Activated CD4-positive, alpha-beta T cell treated with anti-CD3 and anti-CD28 coated beads for 36 hours (primary cell): Measurements from ENCODE around the gene CDYL2. TPM values are rescaled to one million over a fixed set of nuclear protein-coding genes. Genes with fewer than 3 reads are reported as not detected.
"Not testable (repeated sequence)": the region's sequence is repeated elsewhere in the genome, so short reads cannot be mapped to it uniquely, and the experiment has no call there.

Source experiments
- ATAC-seq: fragments of 200-7000 bp; cut with Tn5 transposase; one replicate; pipeline ENCODE4 v1.10.0; 2021; ENCODE audit warnings: mild to moderate bottlenecking, moderate library complexity
- CTCF ChIA-PET: fragments of 350-600 bp; sonication (Branson Sonifier 250); formaldehyde crosslinking; loops from one replicate; lab custom pipeline; 2021; ENCODE audit warnings: antibody characterized with exemption; lab: Charles Lee
- POLR2A ChIA-PET: fragments of 350-600 bp; sonication (Branson Sonifier 250); formaldehyde crosslinking; loops from one replicate; lab custom pipeline; 2021; ENCODE audit warnings: antibody characterized with exemption, inconsistent platforms; lab: Charles Lee
- DNase-seq: peaks from one replicate; pipeline ENCODE4 v3.0.0-alpha.2; 2020
- H3K27ac Mint-ChIP-seq: one replicate; pipeline ENCODE4 v1.8.0; 2021; ENCODE audit warnings: mixed read lengths
- H3K27me3 Mint-ChIP-seq: one replicate; pipeline ENCODE4 v1.8.0; 2021; ENCODE audit warnings: mixed read lengths
- H3K36me3 Mint-ChIP-seq: one replicate; pipeline ENCODE4 v1.8.0; 2021; ENCODE audit warnings: low read depth, mixed read lengths
- H3K4me1 Mint-ChIP-seq: one replicate; pipeline ENCODE4 v1.8.0; 2021; ENCODE audit warnings: mixed read lengths
- H3K4me3 Mint-ChIP-seq: one replicate; pipeline ENCODE4 v1.8.0; 2021; ENCODE audit warnings: mild to moderate bottlenecking, moderate library complexity, mixed read lengths
- H3K9me3 Mint-ChIP-seq: one replicate; pipeline ENCODE4 v1.8.0; 2021; ENCODE audit warnings: low read depth, mixed read lengths
- intact Hi-C, 2 experiments: fragments of 100-400 bp; cut with DNase I in 1 of 2; cut with micrococcal nuclease in 1 of 2; formaldehyde crosslinking; loops; one replicate each; pipeline versions ENCODE4 v1.14.2 to v1.15.1; 2022 to 2024; cut with DNase I, micrococcal nuclease
- total RNA-seq, 2 experiments: library from RNA; stranded (reverse); gene quantifications; one replicate each; pipeline ENCODE4 v1.2.3, GENCODE V29; 2021

CDYL2 gene
- total RNA-seq, 2 experiments from 2014 or later = 17.6 to 21.5 TPM

GRCh38 chr16:80655751-80656150, 148.6 kb downstream of the CDYL2 start:
- DNase-seq = no peak
- ChIA-PET POLR2A (no interaction called here), CTCF (interaction anchor here (0.7 to 1.2 kb wide), 2 partner anchors 20 to 231 kb away, joined by 4 to 5 read pairs; no protein-coding TSS in a partner anchor)
- peaks cover 8% of the 10 kb centered on the region for H3K36me3 Mint-ChIP-seq
- peaks cover 27% of the 10 kb centered on the region for H3K4me1 Mint-ChIP-seq
- H3K9me3 Mint-ChIP-seq = peaks cover 10% of the 10 kb centered on the region
- peak overlapping the region; percentile 87 for H3K27ac Mint-ChIP-seq
- ATAC-seq = no peak
- H3K27me3 Mint-ChIP-seq = no peaks in the 10 kb centered on the region
- intact Hi-C loops = loop anchor here (1.0 to 5.0 kb wide), 5 partner anchors 75 to 152 kb away; no protein-coding TSS in a partner anchor
- no peak overlapping the region for H3K4me3 Mint-ChIP-seq

GRCh38 chr16:80654094-80654862, 150.1 kb downstream of the CDYL2 start:
- Mint-ChIP-seq H3K9me3 (peaks cover 5% of the 10 kb centered on the region), H3K36me3 (peaks cover 3% of the 10 kb centered on the region), H3K4me1 (peaks cover 41% of the 10 kb centered on the region), H3K27me3 (no peaks in the 10 kb centered on the region), H3K4me3 (no peak overlapping the region), H3K27ac (no peak overlapping the region)
- POLR2A ChIA-PET = no interaction called here
- DNase-seq (no peak), ATAC-seq (no peak)
- intact Hi-C loops = no loop called here
- CTCF ChIA-PET = interaction anchor here (1.1 kb wide), 1 partner anchor 128 kb away, joined by 3 read pairs; no protein-coding TSS in a partner anchor

GRCh38 chr16:80652441-80652840, 152.0 kb downstream of the CDYL2 start:
- Mint-ChIP-seq H3K36me3 (no peaks in the 10 kb centered on the region), H3K27me3 (no peaks in the 10 kb centered on the region), H3K4me3 (no peak overlapping the region), H3K9me3 (peaks cover 2% of the 10 kb centered on the region), H3K27ac (no peak overlapping the region), H3K4me1 (peaks cover 36% of the 10 kb centered on the region)
- intact Hi-C loops = no loop called here
- ATAC-seq = no peak
- no peak for DNase-seq
- CTCF ChIA-PET = no interaction called here
- POLR2A ChIA-PET = no interaction called here

GRCh38 chr16:80650281-80650680, 154.1 kb downstream of the CDYL2 start:
- DNase-seq, H3K9me3 Mint-ChIP-seq, H3K36me3 Mint-ChIP-seq, intact Hi-C loops, ATAC-seq, H3K27ac Mint-ChIP-seq, H3K27me3 Mint-ChIP-seq, POLR2A ChIA-PET, H3K4me3 Mint-ChIP-seq: not testable (repeated sequence)
- CTCF ChIA-PET = interaction anchor here (0.8 to 1.4 kb wide), 3 partner anchors 13 to 176 kb away, joined by 3 to 5 read pairs (median 3); no protein-coding TSS in a partner anchor
- H3K4me1 Mint-ChIP-seq = peaks cover 16% of the 10 kb centered on the region

GRCh38 chr16:80640316-80640715, 164.1 kb downstream of the CDYL2 start:
- CTCF ChIA-PET = no interaction called here
- Mint-ChIP-seq H3K27me3 (no peaks in the 10 kb centered on the region), H3K4me1 (no peaks in the 10 kb centered on the region), H3K27ac (no peak overlapping the region), H3K4me3 (no peak overlapping the region), H3K36me3 (peaks cover 12% of the 10 kb centered on the region), H3K9me3 (peaks cover 8% of the 10 kb centered on the region)
- no peak for ATAC-seq
- no peak for DNase-seq
- intact Hi-C loops = no loop called here
- POLR2A ChIA-PET = no interaction called here

GRCh38 chr16:80639636-80640035, 164.8 kb downstream of the CDYL2 start:
- Mint-ChIP-seq H3K9me3 (peaks cover 10% of the 10 kb centered on the region), H3K4me1 (no peaks in the 10 kb centered on the region), H3K4me3 (no peak overlapping the region), H3K27me3 (no peaks in the 10 kb centered on the region), H3K27ac (no peak overlapping the region), H3K36me3 (peaks cover 12% of the 10 kb centered on the region)
- POLR2A ChIA-PET = no interaction called here
- no peak for ATAC-seq
- no peak for DNase-seq
- intact Hi-C loops = no loop called here
- CTCF ChIA-PET = interaction anchor here (1.2 kb wide), 1 partner anchor 113 kb away, joined by 3 read pairs; no protein-coding TSS in a partner anchor

GRCh38 chr16:80637621-80638020, 166.8 kb downstream of the CDYL2 start:
- CTCF ChIA-PET = no interaction called here
- peaks cover 3% of the 10 kb centered on the region for H3K36me3 Mint-ChIP-seq

GRCh38 chr16:80631581-80631980, 172.8 kb downstream of the CDYL2 start:
- no peak for DNase-seq
- H3K36me3 Mint-ChIP-seq = peaks cover 17% of the 10 kb centered on the region
- no peak for ATAC-seq
- intact Hi-C loops = no loop called here
- no peaks in the 10 kb centered on the region for H3K4me1 Mint-ChIP-seq
- no peak overlapping the region for H3K27ac Mint-ChIP-seq
- peaks cover 6% of the 10 kb centered on the region for H3K9me3 Mint-ChIP-seq
- ChIA-PET CTCF (no interaction called here), POLR2A (no interaction called here)
- H3K27me3 Mint-ChIP-seq = no peaks in the 10 kb centered on the region
- H3K4me3 Mint-ChIP-seq = no peak overlapping the region

More at GRCh38 chr16:80637621-80638020, 166.8 kb downstream of the CDYL2 start:
- Mint-ChIP-seq H3K4me3 (no peak overlapping the region), H3K27ac (no peak overlapping the region), H3K9me3 (peaks cover 3% of the 10 kb centered on the region), H3K27me3 (no peaks in the 10 kb centered on the region), H3K4me1 (no peaks in the 10 kb centered on the region)
- POLR2A ChIA-PET = no interaction called here
- DNase-seq (no peak), ATAC-seq (no peak)
- intact Hi-C loops = no loop called here

- Mint-ChIP-seq H3K4me3 (no peak overlapping the region), H3K27me3 (no peaks in the 10 kb centered on the region), H3K9me3 (peaks cover 13% of the 10 kb centered on the region), H3K4me1 (no peaks in the 10 kb centered on the region), H3K36me3 (peaks cover 33% of the 10 kb centered on the region), H3K27ac (no peak overlapping the region)
- ChIA-PET CTCF (interaction anchor here (0.6 to 1.8 kb wide), 2 partner anchors 101 to 105 kb away, joined by 3 to 6 read pairs; no protein-coding TSS in a partner anchor), POLR2A (no interaction called here)
- intact Hi-C loops = no loop called here
- ATAC-seq (no peak), DNase-seq (no peak)
These were observed 176.1 kb downstream of the CDYL2 start for GRCh38 chr16:80628254-80628653.

- no peaks in the 10 kb centered on the region for H3K4me1 Mint-ChIP-seq
- H3K27ac Mint-ChIP-seq = no peak overlapping the region
- no peaks in the 10 kb centered on the region for H3K27me3 Mint-ChIP-seq
- ATAC-seq (peak; percentile 57), DNase-seq (no peak)
- H3K4me3 Mint-ChIP-seq = no peak overlapping the region
- intact Hi-C loops = no loop called here
- peaks cover 29% of the 10 kb centered on the region for H3K36me3 Mint-ChIP-seq
- CTCF ChIA-PET = no interaction called here
- POLR2A ChIA-PET = no interaction called here
- peaks cover 13% of the 10 kb centered on the region for H3K9me3 Mint-ChIP-seq
These were observed 177.3 kb downstream of the CDYL2 start for GRCh38 chr16:80627108-80627507.

- intact Hi-C loops = no loop called here
- H3K27me3 Mint-ChIP-seq = no peaks in the 10 kb centered on the region
- no peaks in the 10 kb centered on the region for H3K4me1 Mint-ChIP-seq
- no peak overlapping the region for H3K27ac Mint-ChIP-seq
- DNase-seq (no peak), ATAC-seq (no peak)
- H3K36me3 Mint-ChIP-seq = peaks cover 22% of the 10 kb centered on the region
- peaks cover 13% of the 10 kb centered on the region for H3K9me3 Mint-ChIP-seq
- H3K4me3 Mint-ChIP-seq = no peak overlapping the region
- POLR2A ChIA-PET = no interaction called here
- CTCF ChIA-PET = interaction anchor here (0.6 to 1.0 kb wide), 2 partner anchors 36 to 61 kb away, joined by 3 to 4 read pairs; no protein-coding TSS in a partner anchor
These were observed 181.0 kb downstream of the CDYL2 start for GRCh38 chr16:80623376-80623775.

- H3K27ac Mint-ChIP-seq = no peak overlapping the region
- ChIA-PET CTCF (no interaction called here), POLR2A (no interaction called here)
- H3K4me1 Mint-ChIP-seq = no peaks in the 10 kb centered on the region
- peaks cover 9% of the 10 kb centered on the region for H3K9me3 Mint-ChIP-seq
- H3K36me3 Mint-ChIP-seq = peaks cover 18% of the 10 kb centered on the region
- H3K27me3 Mint-ChIP-seq = no peaks in the 10 kb centered on the region
- no peak overlapping the region for H3K4me3 Mint-ChIP-seq
- no peak for DNase-seq
- intact Hi-C loops = no loop called here
- ATAC-seq = no peak
These were observed 182.4 kb downstream of the CDYL2 start for GRCh38 chr16:80622007-80622406.
